Immature natural killer cell (primary cell): ENCODE measurements around the gene TRIB2. TPM values are rescaled to one million over a fixed set of nuclear protein-coding genes. Genes with fewer than 3 reads are reported as not detected.
A peak's percentile ranks its signal among the peaks of the same experiment; 100 is the strongest.

Experiments
- DNase-seq, 3 donors: peaks; one replicate each; pipeline ENCODE4 v3.0.0; 2022; ENCODE audit warnings: mixed read lengths in 1 of 3
- H3K27ac Mint-ChIP-seq, 6 donors: one replicate each; pipeline ENCODE4 v1.8.0; 2020; ENCODE audit warnings: mixed read lengths in 6 of 6, mild to moderate bottlenecking in 5 of 6, inconsistent platforms in 4 of 6, moderate library complexity in 3 of 6
- H3K27me3 Mint-ChIP-seq, 3 donors: one replicate each; pipeline ENCODE4 v1.8.0; 2020 to 2021; ENCODE audit warnings: low read depth in 3 of 3, mild to moderate bottlenecking in 3 of 3, mixed read lengths in 3 of 3, moderate library complexity in 3 of 3, inconsistent platforms in 1 of 3
- H3K36me3 Mint-ChIP-seq, 3 donors: one replicate each; pipeline ENCODE4 v1.8.0; 2020; ENCODE audit warnings: mixed read lengths in 3 of 3, inconsistent platforms in 2 of 3, mild to moderate bottlenecking in 2 of 3
- H3K4me1 Mint-ChIP-seq, 2 donors: one replicate each; pipeline ENCODE4 v1.8.0; 2020; ENCODE audit warnings: inconsistent platforms in 2 of 2, mild to moderate bottlenecking in 2 of 2, mixed read lengths in 2 of 2, moderate library complexity in 1 of 2
- H3K4me3 Mint-ChIP-seq, 5 donors: one replicate each; pipeline ENCODE4 v1.8.0; 2020; ENCODE audit warnings: mild to moderate bottlenecking in 5 of 5, mixed read lengths in 5 of 5, inconsistent platforms in 3 of 5, moderate library complexity in 3 of 5
- H3K9me3 Mint-ChIP-seq, 6 donors: one replicate each; pipeline ENCODE4 v1.8.0; 2020; ENCODE audit warnings: mild to moderate bottlenecking in 6 of 6, mixed read lengths in 6 of 6, inconsistent platforms in 4 of 6, moderate library complexity in 3 of 6
- polyA plus RNA-seq, 3 donors: library from polyadenylated mRNA; unstranded; fragments of 300-500 nt; fragmentation: Illumina TruSeq; gene quantifications; one replicate each; pipeline ENCODE4 v1.2.3, GENCODE V29; 2021

TRIB2 gene
- polyA plus RNA-seq, 3 donors from 2014 or later = 40.7 to 82.6 (median 44.5) TPM

DNA sequence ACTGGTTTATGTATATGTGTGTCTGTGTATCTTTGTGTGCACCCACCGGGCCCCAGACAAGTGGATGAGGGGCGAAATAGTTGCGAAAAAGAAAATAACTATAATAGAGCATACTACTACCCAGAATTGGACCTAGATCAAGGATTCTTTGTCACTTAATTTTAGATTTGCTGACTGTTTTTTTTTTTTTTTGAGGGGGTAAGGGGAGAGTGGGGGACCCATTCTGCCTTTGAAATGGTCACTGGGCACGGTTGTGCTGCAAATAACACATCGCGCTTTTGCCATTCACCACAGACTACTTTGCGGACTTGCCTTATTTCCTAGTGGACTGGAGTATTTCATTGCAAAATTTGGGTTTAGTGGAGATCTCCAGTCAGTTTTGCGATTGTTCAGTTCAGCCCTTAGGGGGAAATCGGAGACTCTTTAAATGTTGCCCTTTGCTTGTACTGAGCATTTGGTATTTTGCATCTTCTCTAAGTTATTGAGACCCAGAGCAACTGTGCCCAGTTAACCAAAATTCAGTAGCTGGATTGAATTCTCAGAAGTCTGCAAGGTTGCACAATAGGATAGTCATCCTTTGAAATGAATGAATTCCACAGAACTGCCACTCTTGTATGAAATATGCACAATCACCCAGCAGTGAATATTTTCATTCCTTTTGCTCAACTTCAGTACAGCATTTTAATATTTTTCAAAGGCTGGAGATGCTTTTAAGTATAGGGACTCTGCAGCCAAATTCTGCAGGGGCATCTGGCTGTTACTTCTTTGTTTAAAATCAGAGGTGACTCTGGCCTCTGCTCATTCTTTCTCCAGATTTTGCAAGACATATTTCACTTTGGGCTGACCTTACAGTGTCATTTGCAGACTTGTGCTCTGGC is 2.9 kb downstream of the TRIB2 start:
- DNase-seq = no peak
- Mint-ChIP-seq H3K4me1 (peaks cover 74 to 76% of the 10 kb centered on the region in 2 donors), H3K9me3 (no peaks in the 10 kb centered on the region), H3K27me3 (peaks cover 13 to 27% (median 14%) of the 10 kb centered on the region in 3 donors), H3K27ac (peak overlapping the region; percentile 90 to 98 (median 96)), H3K36me3 (peaks cover 3 to 9% (median 8%) of the 10 kb centered on the region in 3 donors), H3K4me3 (peak overlapping the region; percentile 94 to 100 (median 99))

DNA sequence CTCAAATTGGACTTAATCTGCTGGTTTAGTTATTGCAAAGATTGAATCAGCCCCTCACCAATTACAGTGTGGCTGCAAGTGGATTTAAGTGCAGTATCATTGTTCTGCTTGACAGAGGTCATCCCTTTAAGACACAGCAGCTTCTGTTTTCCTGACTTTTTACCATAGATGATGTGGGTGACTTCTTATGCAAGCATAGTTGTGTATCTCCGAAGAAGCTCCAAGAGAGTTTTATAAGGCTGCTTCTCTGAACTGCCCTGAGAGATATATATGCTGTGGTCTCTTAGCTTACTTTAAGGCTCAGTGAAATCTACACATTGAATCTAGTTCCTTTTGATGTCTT is 3.5 kb downstream of the TRIB2 start:
- peaks cover 13 to 27% (median 14%) of the 10 kb centered on the region in 3 donors for H3K27me3 Mint-ChIP-seq
- peaks cover 9 to 15% (median 14%) of the 10 kb centered on the region in 3 donors for H3K36me3 Mint-ChIP-seq
- no peak for DNase-seq
- H3K9me3 Mint-ChIP-seq = no peaks in the 10 kb centered on the region
- peaks cover 74 to 77% of the 10 kb centered on the region in 2 donors for H3K4me1 Mint-ChIP-seq
- H3K27ac Mint-ChIP-seq = peak overlapping the region; percentile 73 to 96 (median 86)
- H3K4me3 Mint-ChIP-seq = peak overlapping the region; percentile 94 to 100 (median 99)

DNA sequence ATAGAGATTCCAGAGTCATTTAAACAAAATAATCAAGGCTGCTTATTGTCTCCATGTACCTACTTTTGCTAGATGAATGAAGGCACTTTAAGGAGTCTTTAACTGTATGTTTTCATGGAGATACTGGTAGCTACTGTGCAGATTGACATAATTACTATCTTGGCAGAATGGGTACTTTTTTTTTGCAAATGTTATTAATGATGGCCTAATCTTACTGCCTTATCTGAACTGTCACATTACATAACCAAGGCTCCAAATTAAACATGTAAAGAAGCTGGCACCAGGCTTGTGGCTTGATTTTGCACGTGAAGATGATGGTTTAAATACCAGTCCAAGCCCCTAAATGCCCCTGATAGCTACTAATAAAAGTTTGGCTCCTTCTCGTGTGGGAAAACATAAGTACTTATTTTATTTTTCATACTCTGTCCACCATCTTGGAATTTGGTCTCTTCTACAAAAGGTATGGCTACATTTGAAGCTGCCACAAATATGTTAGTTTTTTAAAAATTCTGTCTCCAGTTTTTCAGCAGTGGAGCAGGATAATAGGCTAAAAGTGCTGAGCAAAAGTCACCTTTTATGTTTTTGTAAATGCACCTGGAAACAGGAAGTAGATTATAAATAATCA is 4.1 kb downstream of the TRIB2 start:
- Mint-ChIP-seq H3K27ac (peak overlapping the region; percentile 73 to 96 (median 86)), H3K4me3 (peak overlapping the region; percentile 94 to 100 (median 99)), H3K36me3 (peaks cover 12 to 21% (median 21%) of the 10 kb centered on the region in 3 donors), H3K9me3 (no peaks in the 10 kb centered on the region), H3K27me3 (peaks cover 10 to 24% (median 11%) of the 10 kb centered on the region in 3 donors), H3K4me1 (peaks cover 74 to 77% of the 10 kb centered on the region in 2 donors)
- no peak for DNase-seq

DNA sequence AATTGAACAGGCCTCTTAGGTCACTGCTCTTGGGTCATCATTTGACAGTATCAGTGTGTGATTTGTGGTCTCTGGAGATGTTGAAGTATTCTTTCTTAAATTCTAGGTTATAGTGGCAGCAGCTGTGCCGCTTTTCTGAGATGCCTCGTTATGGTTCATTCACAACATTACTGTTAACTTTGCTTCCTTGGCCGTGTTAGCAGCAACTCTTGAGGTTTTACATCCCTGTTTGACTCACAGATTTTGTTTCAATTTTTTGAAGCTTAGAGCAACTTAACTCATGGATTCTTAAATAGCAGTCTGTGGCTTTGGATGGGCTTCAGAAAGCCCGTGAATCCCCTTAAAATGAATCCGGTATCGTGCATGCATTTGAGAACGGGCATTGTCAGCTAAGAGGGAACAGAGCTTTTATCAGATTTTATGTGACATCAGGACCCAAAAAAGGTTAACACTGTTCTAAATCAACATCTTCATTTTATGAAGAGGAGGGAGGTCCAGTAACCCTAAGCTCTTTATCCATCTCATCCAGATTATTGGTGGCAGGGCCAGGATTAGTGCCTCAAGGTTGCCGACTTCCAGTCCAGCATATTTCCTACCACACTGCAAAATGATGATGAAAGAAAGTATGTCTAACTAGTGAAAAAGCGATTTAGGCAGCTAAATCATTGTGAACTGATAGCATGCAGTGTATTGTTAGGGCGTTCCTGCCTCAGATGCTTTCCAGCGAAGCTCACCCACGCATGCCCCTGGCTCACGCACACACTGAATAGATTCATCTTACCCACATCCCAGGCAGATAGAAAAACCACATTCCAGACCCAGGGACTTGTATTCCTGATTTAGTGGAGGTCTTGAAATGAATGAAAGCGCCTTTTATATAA is 5.1 kb downstream of the TRIB2 start:
- no peaks in the 10 kb centered on the region for H3K9me3 Mint-ChIP-seq
- peak overlapping the region; percentile 73 to 96 (median 86) for H3K27ac Mint-ChIP-seq
- no peak for DNase-seq
- H3K4me3 Mint-ChIP-seq = peak overlapping the region; percentile 94 to 100 (median 99)
- peaks cover 5 to 19% (median 6%) of the 10 kb centered on the region in 3 donors for H3K27me3 Mint-ChIP-seq
- peaks cover 79 to 82% of the 10 kb centered on the region in 2 donors for H3K4me1 Mint-ChIP-seq
- peaks cover 12 to 30% (median 21%) of the 10 kb centered on the region in 3 donors for H3K36me3 Mint-ChIP-seq

DNA sequence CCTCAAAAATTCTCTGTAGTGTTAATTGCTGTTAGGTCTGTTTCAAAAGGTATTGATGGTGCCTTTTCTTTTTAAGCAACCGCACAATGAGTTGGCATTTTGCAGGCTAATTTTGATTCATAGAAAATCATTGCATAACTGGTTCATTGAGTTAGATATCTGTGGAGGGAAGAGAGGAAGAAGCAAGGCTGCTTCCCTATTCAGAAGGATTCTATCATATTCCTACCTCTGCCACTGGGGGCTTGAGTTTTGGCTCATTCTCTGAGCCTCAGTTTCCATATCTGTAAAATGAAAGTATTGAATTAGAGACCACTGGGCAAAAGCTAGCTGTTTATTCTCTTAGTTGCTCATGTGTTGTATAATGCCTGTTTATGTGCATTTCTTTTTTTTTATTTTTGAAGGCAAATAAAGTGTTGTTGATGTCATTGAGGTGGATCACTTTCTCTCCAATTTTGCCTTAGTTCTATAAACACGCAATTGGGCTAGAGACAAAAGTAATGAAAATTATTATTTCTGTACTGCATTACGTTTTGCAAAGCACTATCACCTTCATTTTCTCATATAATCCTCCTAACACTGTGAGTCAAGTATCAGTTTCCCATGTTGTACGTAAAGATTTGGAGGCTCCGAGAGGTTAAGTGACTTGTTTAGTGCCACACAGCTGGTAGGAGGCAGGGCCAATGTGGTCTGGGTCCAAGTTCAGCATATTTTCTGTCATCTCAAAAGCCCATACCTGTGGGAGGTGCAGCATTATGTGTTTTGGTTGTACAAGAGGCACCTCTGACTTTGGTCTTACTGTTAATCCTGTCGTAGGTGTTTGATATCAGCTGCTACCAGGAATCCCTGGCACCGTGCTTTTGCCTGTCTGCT is 5.9 kb downstream of the TRIB2 start:
- H3K4me1 Mint-ChIP-seq = peaks cover 88 to 91% of the 10 kb centered on the region in 2 donors
- no peaks in the 10 kb centered on the region for H3K9me3 Mint-ChIP-seq
- H3K27me3 Mint-ChIP-seq = peaks cover 0 to 10% (median 2%) of the 10 kb centered on the region in 3 donors
- no peak for DNase-seq
- peaks cover 12 to 30% (median 21%) of the 10 kb centered on the region in 3 donors for H3K36me3 Mint-ChIP-seq
- H3K27ac Mint-ChIP-seq = peak overlapping the region; percentile 73 to 96 (median 86)
- peak overlapping the region; percentile 94 to 100 (median 99) for H3K4me3 Mint-ChIP-seq

DNA sequence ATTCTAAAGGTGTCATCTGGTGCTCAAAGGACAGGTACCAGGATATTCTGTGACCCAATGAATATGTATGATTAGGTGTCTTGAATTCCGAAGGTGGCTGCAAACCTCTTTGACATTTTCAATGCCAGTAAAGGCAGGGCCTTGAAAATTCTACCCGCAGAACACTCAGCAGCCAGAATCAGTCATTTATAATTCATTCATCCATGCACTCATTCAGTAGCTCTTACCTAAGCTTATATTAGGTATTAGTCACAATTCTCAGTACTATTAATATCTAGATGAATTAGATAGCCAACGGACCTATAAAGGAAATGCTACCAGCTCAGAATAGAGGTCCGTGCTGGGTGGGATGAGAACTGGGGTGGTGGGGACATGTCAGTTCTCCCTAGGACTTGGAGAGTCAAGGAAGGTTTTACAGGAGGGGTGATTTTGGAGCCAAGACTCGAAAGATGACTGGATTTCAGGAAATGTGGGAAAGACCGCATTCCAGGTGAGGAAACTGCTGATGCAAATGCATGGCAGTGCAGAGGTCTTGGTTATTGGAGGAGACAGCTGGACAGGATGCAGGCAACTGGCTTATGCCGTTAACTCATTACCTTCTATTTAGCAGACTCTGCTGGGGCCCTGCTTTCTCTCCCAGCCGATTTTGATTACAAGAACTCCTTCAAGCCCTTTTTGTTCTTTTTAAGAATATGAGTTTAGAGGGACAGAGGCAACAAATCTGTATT is 7.2 kb downstream of the TRIB2 start:
- Mint-ChIP-seq H3K4me1 (peaks cover 99 to 100% of the 10 kb centered on the region in 2 donors), H3K9me3 (no peaks in the 10 kb centered on the region), H3K27ac (peak overlapping the region; percentile 13 to 96 (median 67)), H3K36me3 (peaks cover 12 to 34% (median 21%) of the 10 kb centered on the region in 3 donors), H3K4me3 (peak overlapping the region; percentile 94 to 100 (median 99)), H3K27me3 (no peaks in the 10 kb centered on the region)
- no peak for DNase-seq

DNA sequence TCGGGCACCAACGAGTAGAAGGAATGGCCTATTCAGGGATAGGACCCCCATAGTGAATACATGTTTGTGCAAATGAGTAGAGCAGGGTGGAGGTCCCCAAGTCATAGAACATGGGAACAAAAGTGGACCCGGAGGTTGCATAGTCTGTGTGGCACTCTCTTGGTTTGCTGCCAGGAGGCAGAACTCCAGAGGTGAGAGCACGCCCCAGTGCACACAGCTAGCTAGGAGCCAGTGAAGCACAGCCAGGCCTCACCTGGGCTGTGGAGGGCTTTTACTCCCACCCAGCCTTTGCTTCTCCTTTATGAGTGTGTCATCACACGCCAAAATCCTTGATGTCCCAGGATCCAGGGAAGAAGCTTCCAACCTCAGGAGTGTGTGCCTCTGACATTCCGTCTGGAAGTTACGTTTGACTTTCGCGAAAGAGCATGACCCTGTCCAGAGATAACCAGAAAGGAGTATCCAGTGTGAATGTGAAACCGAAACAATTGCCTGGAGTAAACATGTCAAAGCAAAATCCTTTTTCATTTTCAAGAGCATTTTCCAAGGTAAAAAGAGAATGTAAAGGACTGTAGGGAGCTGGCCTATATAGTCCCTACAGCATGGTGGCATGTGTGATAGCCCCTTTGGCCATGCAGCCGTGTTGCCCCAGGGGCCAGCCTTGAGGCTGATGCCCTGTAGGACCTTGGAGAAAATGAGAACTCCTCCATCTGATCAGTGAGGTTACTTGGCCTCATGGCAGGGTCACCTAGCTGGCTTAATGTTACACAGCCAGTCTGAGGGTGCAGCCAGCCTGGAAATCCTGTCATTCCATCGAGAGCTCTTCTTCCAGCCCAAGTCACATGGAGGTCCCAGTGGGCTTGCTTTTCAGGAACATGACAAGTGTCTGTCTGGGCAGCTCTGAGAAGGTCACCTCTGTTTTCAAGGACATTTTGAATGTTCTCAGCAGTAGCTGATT is 8.8 kb downstream of the TRIB2 start:
- H3K9me3 Mint-ChIP-seq = no peaks in the 10 kb centered on the region
- H3K27me3 Mint-ChIP-seq = no peaks in the 10 kb centered on the region
- H3K4me3 Mint-ChIP-seq = peak overlapping the region; percentile 54 to 100 (median 97)
- peaks cover 98 to 99% of the 10 kb centered on the region in 2 donors for H3K4me1 Mint-ChIP-seq
- no peak for DNase-seq
- peaks cover 12 to 40% (median 29%) of the 10 kb centered on the region in 3 donors for H3K36me3 Mint-ChIP-seq
- H3K27ac Mint-ChIP-seq = peak overlapping the region; percentile 73 to 96 (median 92)

DNA sequence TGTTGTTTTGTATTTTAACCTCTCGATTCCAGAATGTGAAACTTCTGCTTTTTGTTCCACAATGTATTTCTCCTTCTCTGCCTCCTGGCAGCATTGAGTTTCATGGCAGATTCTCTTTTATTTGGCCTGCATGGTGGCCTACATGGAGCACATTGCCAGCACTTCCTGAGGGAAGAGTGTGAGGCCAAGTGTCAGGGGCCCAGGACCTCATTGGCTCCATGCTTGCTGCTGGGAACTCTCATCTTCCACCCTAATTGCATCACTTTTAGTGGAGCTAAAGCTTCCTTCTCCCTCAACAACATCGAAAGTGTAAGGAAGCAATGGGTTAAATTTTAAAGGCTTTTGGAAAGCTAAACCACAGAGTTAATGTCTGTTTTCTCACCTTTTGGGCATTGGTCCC is 9.5 kb downstream of the TRIB2 start:
- H3K4me1 Mint-ChIP-seq = peaks cover 98 to 99% of the 10 kb centered on the region in 2 donors
- H3K4me3 Mint-ChIP-seq = peak overlapping the region; percentile 54 to 100 (median 97)
- H3K36me3 Mint-ChIP-seq = peaks cover 12 to 40% (median 36%) of the 10 kb centered on the region in 3 donors
- no peaks in the 10 kb centered on the region for H3K27me3 Mint-ChIP-seq
- H3K9me3 Mint-ChIP-seq = no peaks in the 10 kb centered on the region
- no peak for DNase-seq
- H3K27ac Mint-ChIP-seq = peak overlapping the region; percentile 89 to 96 (median 94)

DNA sequence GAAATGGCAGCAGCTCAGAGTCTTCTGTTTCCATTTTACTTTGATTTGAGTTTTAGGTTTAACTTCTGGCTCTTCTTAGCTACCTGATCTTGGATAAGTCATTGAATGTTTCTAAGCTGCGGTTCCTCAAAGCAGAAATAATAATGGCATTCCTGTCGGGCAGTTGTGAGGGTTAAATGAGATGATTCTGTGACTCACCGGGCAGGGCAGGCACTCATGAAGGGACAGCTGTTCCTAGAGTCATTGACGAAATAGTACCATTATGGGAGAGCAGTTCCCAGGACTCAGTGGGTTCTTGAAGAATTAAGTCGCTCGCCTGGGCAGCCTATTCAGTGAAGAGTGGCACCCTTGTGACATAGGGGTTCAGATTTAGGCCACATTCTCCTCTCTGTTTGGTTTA is 10.3 kb downstream of the TRIB2 start:
- H3K36me3 Mint-ChIP-seq = peaks cover 12 to 40% (median 39%) of the 10 kb centered on the region in 3 donors
- peak overlapping the region; percentile 30 to 100 (median 97) for H3K4me3 Mint-ChIP-seq
- peak overlapping the region; percentile 89 to 96 (median 94) for H3K27ac Mint-ChIP-seq
- DNase-seq = no peak
- no peaks in the 10 kb centered on the region for H3K9me3 Mint-ChIP-seq
- H3K4me1 Mint-ChIP-seq = peaks cover 98 to 99% of the 10 kb centered on the region in 2 donors
- H3K27me3 Mint-ChIP-seq = no peaks in the 10 kb centered on the region

DNA sequence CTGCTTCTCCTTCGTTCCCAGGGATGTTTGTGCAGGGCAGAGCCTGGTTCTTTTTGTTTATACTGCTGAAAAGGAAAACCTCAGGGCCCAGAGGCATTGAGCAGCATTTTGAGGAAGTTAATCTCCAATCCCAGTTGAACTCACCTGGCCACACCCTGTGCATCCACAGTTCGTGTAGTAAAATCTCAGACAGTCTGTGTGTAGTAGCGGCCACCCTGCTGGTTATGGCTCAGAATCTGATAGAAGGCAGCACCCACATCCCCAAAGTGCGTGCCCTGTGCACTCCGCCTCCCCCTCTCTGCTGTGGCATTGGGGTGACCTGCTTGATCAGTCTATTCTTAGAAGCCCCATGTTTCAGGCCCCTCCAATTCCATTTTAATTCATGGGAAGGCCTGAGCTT is 10.9 kb downstream of the TRIB2 start:
- Mint-ChIP-seq H3K27me3 (no peaks in the 10 kb centered on the region), H3K4me1 (peaks cover 96 to 99% of the 10 kb centered on the region in 2 donors), H3K9me3 (no peaks in the 10 kb centered on the region), H3K27ac (peak overlapping the region; percentile 89 to 96 (median 94)), H3K4me3 (peak overlapping the region; percentile 80 to 100 (median 97)), H3K36me3 (peaks cover 12 to 42% (median 40%) of the 10 kb centered on the region in 3 donors)
- DNase-seq = no peak

DNA sequence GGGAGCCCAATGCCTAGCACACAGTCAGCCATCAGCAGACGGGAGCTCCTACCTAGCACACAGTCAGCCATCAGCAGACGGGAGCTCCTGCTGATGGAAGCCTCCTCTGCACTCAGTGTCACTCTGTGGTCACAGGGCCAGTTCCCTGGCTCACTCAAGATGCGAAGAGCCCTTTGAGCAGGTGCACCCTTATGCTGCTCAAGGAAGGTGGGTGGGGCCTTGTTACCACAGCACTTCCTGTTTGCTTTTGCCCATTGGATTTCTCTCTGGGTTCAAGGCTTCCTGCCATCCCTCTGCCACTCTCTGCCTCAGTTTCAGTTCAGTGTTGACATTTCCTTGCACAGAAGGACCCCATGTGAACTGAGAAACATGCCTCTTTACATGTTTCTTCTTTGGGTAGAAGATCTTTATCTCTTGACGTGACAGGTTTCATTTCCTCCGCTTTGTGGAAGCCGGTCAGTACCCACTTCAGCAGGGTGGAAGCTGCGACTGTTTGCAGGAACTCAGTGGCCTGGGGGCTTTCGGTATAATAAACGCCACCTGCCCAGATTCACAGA is 11.6 kb downstream of the TRIB2 start:
- peaks cover 12 to 42% (median 37%) of the 10 kb centered on the region in 3 donors for H3K36me3 Mint-ChIP-seq

More for the DNA sequence above, 11.6 kb downstream of the TRIB2 start:
- H3K4me1 Mint-ChIP-seq = peaks cover 95 to 99% of the 10 kb centered on the region in 2 donors
- H3K4me3 Mint-ChIP-seq = peak overlapping the region; percentile 80 to 100 (median 97)
- no peaks in the 10 kb centered on the region for H3K27me3 Mint-ChIP-seq
- peak overlapping the region; percentile 89 to 96 (median 94) for H3K27ac Mint-ChIP-seq
- DNase-seq = peak; percentile 67 to 74 (median 70)
- H3K9me3 Mint-ChIP-seq = no peaks in the 10 kb centered on the region
